HG03280 (cell line): ENCODE measurements around the gene KLHL5.
"Not testable (repeated sequence)": the region's sequence is repeated elsewhere in the genome, so short reads cannot be mapped to it uniquely, and the experiment has no call there.

Source experiments
- ATAC-seq: cut with Tn5 transposase; IDR thresholded peaks from one replicate; pipeline ENCODE4 v1.9.1; 2021; ENCODE audit warnings: mild to moderate bottlenecking, moderate library complexity; ENCODE audit not compliant: unreplicated experiment

KLHL5 gene, protein sequence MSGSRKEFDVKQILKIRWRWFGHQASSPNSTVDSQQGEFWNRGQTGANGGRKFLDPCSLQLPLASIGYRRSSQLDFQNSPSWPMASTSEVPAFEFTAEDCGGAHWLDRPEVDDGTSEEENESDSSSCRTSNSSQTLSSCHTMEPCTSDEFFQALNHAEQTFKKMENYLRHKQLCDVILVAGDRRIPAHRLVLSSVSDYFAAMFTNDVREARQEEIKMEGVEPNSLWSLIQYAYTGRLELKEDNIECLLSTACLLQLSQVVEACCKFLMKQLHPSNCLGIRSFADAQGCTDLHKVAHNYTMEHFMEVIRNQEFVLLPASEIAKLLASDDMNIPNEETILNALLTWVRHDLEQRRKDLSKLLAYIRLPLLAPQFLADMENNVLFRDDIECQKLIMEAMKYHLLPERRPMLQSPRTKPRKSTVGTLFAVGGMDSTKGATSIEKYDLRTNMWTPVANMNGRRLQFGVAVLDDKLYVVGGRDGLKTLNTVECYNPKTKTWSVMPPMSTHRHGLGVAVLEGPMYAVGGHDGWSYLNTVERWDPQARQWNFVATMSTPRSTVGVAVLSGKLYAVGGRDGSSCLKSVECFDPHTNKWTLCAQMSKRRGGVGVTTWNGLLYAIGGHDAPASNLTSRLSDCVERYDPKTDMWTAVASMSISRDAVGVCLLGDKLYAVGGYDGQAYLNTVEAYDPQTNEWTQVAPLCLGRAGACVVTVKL

DNA sequence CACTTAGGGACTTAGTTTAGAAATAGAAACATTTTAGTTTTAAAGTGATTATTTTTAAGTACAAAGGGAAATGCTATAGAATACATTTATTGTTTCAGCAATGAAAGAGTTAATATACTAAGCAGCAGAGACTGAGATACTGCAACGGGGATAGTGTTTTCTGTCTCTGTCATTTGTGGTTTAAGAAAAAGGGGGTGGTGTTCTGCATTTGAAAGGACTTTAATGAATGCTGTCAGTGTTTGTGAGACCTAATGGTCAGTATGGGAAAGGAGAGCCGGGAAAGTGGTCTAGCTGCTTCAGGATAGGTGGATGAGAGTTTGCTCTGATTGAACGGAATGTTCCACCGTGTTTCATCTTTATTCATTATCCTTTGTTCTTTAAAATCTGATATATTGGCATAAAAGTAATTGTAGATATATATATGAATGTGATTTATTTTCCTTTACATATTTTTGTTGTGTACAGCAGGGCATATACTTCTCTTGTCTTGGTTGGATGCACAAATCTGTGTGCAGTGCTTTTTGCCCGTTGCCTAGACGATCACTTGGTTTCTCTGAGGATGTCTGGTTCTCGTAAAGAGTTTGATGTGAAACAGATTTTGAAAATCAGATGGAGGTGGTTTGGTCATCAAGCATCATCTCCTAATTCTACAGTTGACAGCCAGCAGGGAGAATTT, at the start of gene KLHL5:
Gene KLHL5, plus strand, starts transcription at position 139 of the 676 bp plus-strand sequence. Its CDS starts 421 bp downstream, at position 560.
- no peak for ATAC-seq

DNA sequence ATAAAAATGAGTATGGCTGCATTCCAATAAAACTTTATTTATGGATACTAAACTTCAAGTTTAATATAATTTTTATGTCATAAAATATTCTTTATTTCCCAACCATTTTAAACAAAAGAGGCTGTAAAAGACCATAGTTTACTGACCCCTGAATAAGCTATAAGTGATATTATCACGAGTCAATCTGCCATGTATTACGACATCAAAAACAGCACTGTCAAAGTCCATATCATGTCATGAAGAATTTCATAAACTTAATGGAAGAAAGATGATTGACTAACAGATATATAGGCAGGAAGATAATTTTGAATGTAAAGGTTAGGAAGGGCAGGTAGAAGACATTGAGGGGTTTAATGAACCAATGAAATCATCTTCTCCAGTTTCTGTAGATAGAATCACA, 48.0 kb upstream of the KLHL5 start:
- no peak for ATAC-seq

DNA sequence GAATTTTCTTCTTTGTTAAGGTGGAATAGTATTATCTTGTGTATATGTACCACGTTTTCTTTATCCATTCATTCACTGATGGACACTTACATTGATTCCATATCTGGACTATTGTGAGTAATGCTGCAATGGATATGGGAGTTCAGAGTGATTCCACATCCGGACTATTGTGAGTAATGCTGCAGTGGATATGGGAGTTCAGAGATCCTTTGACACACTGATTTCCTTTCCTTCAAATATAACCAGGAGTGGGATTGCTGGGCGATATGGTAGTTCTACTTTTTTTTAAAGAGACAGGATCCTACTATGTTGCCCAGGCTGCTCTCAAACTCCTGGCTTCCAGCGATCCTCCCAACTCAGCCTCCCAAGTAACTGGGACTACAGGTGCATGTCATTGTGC, 41.9 kb upstream of the KLHL5 start:
- no peak for ATAC-seq

DNA sequence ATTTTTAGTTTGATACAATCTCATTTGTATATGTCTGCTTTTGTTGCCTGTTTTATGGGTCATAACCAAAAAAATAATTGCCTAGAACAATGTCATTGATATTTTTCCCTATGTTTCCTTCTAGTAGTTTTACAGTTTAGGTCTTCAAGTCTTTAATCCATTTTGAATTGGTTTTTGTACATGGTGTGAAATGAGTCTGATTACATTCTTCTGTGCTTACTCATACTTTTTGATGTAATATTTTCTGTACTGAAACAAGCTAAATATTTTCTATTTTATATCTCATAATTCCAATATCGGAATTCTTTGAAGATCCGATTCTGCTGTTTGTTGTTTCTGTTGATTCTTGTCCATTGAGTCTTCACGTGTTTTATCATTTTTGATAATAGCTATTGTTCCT, 40.4 kb upstream of the KLHL5 start:
- ATAC-seq: no peak

DNA sequence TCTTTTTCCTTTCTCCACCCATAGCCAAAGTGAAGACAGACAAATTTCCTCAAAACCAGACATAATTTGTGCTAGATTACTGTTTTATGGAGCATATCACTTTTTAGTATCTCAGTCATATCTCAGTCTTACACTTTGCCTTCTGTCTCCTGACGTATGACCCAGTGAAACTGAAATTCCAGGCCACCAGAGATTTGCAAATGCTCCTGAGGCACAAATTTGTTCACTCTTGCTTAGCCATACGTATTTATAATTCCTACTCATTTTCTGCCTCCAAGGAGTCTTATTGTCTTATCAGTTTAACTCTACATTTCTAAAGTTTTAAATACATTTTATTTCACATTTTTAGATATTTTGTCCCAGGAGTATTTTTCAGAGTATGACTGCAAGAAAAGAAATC, 39.8 kb upstream of the KLHL5 start:
- no peak for ATAC-seq

DNA sequence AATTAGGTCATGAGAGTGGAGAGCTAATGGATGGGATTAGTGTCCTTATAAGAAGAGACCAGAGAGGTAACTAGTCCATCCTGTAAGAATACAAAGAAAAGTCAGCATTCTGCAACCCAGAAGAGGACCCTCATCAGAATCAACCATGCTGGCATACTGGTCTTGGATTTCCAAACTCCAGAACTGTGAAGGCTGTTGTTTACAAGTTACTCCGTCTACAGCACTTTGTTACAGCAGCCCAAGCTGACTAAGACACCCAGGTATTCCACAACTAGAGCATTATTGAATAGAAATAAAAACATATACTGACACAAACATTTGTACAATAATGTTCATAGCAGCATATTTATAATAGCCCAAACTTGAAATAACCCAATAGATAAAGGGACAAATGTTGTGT, 39.0 kb upstream of the KLHL5 start:
- ATAC-seq: no peak

DNA sequence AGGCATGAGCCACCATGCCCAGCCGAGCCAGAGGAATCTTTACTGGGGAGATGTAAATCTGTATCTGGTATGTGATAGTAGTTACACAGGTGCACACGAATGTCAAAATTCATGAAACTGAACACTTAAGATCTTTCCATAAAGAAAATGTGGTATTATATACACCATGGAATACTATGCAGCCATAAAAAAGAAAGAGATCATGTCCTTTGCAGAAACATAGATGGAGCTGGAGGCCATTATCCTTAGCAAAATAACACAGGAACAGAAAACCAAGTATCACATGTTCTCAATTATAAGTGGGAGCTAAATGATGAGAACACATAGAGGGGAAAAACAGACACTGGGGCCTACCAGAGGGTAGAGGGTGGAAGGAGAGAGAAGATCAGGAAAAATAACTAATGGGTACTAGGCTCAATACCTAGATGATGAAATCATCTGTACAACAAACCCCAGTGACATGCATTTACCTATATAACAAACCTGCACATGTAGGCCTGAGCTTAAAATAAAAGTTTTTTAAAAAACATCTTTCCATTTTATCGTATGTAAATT, 37.6 kb upstream of the KLHL5 start:
- ATAC-seq: no peak

DNA sequence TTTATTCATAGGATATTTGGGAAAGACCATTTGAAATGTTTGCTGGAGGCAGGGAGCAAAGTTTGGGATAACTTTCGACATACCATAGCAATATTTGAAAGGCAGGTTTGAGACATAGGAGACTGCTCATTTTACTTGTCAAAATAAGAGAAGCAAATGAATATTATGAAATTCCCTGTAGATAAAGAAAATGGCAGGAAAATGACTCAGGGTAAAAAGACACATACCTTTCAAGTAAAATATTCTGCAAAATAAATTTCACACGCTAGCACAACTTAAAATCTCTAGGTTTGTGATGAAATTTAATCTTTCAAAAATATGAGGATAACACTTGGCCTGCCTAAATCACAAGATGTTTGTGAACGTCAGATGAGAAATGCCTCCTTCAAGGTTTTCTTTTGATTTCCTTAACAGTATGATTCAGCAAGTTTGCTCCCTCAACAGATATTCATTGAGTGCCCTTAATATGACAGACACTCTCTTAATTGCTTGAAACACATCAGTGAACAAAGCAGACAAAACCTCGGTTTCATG, 36.4 kb upstream of the KLHL5 start:
- no peak for ATAC-seq

DNA sequence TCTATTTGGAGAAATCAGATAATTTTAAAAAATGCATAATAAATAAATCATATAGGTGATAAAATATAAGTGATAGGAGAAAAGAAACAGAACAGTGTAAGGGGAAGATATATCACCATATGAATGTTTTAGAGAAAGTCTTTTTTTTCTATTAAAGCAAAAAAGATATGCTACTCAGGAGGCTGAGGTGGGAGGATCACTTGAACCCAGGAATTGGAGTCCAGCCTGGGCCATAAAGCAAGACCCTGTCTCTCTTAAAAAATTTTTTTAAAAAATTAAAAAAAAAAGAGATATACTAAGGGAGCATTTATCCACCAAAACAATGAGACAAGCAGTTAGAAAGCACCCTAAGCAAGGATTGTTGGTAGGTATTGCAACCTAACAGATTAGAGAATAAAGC, 35.9 kb upstream of the KLHL5 start:
- no peak for ATAC-seq

DNA sequence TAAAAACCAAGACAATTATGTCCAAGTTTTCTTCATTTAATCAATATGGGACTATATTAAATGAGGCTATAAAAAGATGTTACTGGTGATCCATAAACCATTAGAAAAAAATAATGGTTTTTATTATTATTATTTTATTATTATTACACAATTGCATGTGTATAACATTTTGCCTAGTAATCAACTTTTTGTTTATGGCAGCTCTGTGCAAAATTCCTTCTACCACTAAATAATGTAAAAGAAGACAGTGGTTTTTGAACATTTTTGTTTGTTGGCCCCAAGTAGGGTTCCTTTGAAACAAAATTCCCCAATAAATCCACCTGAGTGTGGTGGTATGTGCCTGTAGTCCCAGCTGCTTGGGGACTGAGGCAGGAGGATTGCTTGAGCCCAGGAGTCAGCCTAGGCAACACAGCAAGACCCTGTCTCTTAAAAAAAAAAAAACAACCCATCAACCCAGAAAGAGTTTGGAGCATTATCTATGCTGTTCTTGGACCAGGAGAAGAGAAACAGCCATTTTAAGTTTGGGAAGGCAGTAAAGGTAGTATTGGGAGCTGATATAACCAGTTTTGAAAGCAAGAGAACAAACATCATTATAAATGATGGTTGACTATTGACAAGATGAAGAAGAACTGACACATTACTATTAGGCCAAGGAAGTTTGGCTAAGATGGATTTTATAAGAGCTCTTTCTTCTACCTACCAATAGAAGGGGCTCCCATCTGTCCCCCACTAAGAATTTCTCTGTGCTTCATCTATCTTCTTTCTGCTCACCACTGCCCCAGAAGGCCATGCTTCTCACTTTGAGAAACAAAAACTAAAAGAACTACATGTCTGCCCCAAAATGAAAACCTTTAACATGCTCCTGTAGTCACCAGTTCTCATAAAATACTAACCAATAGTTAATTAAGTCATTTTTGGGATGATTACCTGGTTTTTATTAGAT, 32.0 kb upstream of the KLHL5 start:
- ATAC-seq: peak; percentile 49

DNA sequence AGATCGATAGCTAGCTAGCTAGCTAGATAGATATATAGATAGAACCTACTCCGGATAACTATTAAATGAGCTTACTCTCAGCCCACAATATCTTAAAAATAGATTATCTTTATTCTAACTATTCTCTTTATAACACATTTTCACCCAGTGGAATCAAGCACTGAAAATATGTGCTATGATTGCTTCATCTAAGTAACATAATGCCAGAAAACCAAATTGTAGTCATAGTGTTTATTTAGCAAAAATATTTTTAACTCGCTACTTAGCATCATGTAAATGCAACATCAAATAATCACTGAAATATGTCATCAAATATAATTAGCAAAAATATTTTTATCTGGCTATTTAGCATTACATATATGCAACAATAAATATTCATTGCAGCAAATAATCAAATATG, 31.3 kb upstream of the KLHL5 start:
- no peak for ATAC-seq

DNA sequence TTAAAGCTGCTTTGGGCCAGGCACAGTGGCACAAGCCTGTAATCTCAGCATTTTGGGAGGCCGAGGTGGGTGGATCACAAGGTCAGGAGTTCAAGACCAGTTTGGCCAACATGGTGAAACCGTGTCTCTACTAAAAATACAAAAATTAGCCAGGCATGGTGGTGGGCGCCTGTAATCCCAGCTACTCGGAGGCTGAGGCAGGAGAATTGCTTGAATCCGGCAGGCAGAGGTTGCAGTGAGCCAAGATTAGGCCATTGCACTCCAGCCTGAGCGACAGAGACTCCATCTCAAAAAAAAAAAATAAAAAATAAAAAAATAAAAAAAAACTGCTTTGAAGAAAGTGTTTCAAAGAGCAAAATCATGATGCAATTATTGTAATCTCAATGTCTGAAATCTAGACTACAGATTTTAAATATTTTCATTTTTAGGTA, 30.4 kb upstream of the KLHL5 start:
- ATAC-seq: not testable (repeated sequence)

DNA sequence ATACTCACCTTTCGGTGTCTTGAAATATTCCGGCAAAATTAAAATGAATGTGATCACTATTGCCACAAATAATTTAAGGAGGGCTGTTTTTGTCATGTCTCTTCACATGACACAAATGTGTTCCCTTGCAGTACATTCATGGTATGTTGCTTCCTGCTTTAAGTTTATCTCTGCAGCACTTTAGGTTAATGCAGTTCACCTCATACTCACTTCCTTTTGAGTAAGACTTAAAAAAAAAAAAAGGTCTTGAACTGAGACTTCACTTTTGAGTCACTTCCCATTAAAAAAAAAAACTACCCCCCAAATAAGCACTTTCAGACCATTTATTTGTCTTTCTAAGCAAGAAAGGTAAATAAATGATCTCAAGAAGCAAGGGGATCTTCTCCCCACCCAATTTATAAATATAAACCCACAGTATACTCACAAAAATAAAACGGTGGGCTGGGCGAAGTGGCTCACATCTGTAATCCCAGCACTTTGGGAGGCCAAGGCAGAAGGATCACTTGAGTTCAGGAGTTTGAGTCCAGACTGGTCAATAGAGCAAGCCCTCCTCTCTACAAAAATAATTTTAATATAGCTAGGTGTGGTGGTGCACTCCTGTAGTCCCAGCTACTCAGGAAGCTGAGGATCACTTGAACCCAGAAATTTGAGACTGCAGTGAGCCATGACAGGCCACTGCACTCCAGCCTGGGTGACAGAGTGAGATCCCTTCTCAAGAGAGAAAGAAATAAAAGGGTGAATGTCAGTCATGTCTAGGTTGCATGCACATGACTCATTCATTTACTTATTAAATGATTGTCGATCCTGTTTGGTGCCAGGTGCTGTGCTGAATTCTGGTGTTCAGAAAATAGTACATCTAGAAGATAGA, 29.6 kb upstream of the KLHL5 start, which contains the start of gene TMEM156:
Gene TMEM156, minus strand, starts transcription at position 192 of the 868 bp plus-strand sequence. Its CDS starts 96 bp downstream, at position 96.
- ATAC-seq: peak; percentile 54

DNA sequence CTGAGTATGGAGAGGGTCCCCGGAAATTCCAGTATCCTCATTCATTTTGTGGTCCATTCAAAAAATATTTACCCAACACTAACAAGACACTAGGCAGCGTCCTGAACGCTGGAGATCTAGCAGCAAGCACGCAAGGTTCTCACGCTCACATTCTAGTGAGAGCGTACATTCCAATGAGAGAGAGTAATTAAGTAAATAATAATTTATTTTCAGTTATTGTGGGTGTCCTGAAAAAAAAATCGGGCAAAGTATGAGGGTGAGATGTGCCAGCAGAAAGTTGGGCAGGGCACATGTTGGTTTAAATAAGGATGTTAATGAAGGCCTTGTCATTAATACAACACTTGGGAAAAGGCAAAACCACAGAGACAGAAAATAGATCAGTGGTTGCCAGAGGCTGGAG, 25.9 kb upstream of the KLHL5 start:
- no peak for ATAC-seq

DNA sequence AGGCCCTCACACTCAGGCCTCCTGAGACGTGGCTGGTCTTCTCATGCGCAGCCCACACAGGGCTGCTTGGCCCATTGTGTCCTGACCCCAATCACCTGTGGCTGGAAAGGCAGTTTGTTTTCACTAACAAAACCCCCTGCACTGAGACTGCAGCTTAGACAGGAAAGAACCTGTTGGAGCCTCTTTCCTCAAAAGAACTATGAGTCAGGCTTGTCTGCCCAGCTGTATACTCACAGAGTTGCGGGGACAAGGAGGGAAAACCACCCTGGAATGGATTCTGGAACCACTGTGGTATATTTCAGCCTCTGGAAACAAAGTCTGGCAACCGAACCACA, 24.6 kb upstream of the KLHL5 start:
- ATAC-seq: no peak

DNA sequence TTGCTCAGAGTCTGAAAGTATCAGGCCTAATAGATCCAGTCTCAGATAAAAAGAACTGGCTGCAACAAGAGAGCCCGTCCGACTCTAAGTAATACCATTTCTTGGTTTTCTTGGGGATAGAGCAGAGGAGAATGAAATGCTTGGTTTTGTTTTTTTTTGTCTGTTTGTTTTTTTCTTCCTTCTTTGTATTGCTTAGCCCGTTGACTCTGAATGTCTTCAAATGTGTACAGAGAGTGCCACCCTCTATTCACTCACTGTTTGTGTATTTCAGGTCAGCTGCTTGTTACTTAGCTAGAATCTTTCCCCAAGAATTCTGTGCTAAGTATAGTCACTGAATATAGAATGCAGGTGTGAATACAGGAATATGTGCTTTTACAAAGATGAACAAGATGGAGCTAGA, 24.1 kb upstream of the KLHL5 start:
- no peak for ATAC-seq

DNA sequence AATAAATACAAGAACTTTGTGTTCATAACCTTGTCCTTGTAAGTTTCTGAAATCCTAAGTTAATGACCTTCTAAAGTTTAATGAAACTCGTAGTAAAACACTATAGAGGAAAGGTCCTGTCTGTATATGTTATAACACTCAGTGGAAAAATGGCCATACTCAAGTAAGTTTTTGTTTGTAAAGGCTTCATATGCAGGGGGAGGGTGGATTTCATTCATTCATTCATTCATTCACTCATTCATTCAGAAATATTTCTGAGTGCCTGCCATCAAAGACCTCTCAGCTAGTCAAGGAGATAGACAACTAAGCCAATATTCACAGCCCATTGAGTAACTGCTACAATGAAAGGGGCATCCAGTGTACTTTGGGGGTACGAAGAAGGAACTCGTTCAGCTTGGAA, 22.9 kb upstream of the KLHL5 start:
- ATAC-seq: no peak

DNA sequence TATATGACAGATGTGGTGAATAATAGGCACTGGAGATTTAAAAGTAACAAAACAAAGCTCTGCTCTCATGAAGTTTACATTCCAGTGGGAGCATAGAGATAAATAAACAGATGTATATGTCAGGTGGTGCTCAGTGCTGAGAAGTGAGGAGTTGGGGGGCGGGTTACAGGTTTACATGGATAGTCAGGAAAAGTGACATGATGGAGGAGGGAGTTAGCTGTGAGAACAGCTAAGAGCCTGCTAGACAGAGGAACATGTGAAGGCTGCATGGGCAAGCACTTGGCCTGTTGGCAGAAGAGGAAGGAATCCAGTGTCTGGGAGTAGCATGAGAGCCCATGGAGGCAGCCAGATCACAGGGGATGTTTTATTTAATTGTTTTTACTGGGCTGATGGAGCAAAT, 19.7 kb upstream of the KLHL5 start:
- no peak for ATAC-seq
